Hematopoietic multipotent progenitor cell treated with erythropoietin and hydrocortisone succinate and interleukin-3 and kit ligand, for 4 days (in vitro differentiated cells): ENCODE data around the gene ZNF566.
A peak's percentile ranks its signal among the peaks of the same experiment; 100 is the strongest.

Experiments
- DNase-seq: peaks from one replicate; pipeline ENCODE4 v3.0.0-alpha.2; 2015

ZNF566 gene

GRCh38 chr19:36441339-36441738 lies 48.0 kb downstream of the ZNF566 start:
- DNase-seq, result no peak

GRCh38 chr19:36436531-36436930 lies 52.8 kb downstream of the ZNF566 start:
- peak; percentile 17 for DNase-seq

GRCh38 chr19:36423925-36424324 lies 65.4 kb downstream of the ZNF566 start:
- no peak for DNase-seq

GRCh38 chr19:36421749-36422481 lies 67.4 kb downstream of the ZNF566 start:
- DNase-seq, result no peak

- DNase-seq, result peak; percentile 26
Observed at GRCh38 chr19:36420961-36421748, 68.2 kb downstream of the ZNF566 start.

GRCh38 chr19:36418287-36419001 lies 70.9 kb downstream of the ZNF566 start, which contains the start of gene ZFP82:
Gene ZFP82, minus strand, starts transcription at chr19:36418644. Its CDS starts 8,855 bp downstream, at chr19:36409789.
- peak; percentile 88 for DNase-seq

GRCh38 chr19:36417752-36418286 lies 71.5 kb downstream of the ZNF566 start:
- no peak for DNase-seq

GRCh38 chr19:36409841-36410240 lies 79.5 kb downstream of the ZNF566 start:
- DNase-seq, result no peak

- DNase-seq, result no peak
Observed at GRCh38 chr19:36408101-36408500, 81.3 kb downstream of the ZNF566 start.

GRCh38 chr19:36404498-36404897 lies 84.9 kb downstream of the ZNF566 start:
- DNase-seq, result no peak

GRCh38 chr19:36401475-36401874 lies 87.9 kb downstream of the ZNF566 start:
- DNase-seq, result no peak

GRCh38 chr19:36398571-36398970 lies 90.8 kb downstream of the ZNF566 start:
- DNase-seq, result no peak
